Nucleus accumbens (tissue), 56 donors: ENCODE measurements around the gene CHAF1A.

Source experiments
- DNase-seq, 56 donors: peaks; one replicate each; lab custom pipeline; 2025; lab: John Stamatoyannopoulos, UW

CHAF1A gene

DNA sequence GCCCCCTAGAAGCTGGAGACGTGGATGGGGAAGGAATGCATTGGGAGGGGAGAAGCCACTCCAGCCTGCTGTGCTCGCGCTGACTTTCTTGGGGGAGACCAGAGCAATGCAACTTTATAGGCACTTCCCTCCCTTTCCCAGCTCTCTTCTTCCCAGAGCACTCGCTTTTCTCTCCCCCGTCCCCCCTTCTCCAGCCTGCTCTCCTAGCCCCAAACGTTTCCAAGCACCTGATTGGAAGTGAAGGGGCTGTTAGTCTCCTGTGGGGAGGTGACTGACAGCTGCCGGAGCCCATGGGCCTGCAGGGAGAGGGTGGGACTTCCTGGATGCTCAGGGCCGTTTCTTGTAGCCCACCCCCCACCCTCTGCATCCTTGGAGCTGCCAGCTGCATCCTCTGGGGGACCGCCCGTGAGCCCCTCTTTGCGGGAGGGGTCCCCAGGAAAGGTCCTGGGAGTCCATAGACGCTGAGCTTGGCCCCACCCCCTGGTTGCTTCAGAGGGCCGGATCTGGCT is 72.1 kb downstream of the CHAF1A start:
- peak in 51 of 56 donors; percentile 9 to 86 (median 47) for DNase-seq

DNA sequence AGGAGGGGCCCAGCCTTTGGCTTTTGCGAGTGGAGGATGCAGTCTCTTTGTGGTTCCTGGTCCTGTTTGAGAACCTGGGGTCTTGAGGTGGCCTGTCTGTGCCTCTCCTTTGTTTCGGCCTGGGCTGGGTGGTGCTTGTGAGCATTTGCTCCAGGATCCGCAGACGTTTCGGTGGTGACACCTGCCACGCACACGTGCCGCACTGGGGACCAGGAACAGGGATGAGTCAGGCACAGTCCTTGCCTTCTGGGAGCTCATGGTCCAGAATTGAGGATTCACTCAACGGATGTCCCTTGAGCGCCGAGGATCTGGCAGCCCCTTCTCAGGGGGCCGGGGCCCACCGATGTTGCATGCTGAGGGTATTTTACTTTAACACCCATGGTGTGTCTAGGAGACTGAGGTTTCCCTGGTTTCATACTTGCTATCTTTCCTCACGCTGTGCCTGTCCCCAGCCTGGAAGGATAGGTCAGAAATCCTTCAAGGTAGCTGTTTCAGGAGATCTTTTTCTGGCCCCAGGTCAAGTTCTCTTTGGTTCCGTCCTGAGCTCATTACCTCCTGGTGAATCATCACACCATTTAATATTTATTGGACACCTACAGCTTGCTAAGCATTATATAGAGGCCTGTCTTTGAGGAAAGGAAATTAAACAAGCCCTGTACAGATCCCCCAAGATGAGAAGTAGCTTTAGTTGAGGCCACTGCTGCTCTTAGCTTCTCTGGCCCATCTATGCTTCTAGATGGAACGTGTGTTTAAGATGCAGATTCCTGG is 74.8 kb downstream of the CHAF1A start:
- no peak for DNase-seq

DNA sequence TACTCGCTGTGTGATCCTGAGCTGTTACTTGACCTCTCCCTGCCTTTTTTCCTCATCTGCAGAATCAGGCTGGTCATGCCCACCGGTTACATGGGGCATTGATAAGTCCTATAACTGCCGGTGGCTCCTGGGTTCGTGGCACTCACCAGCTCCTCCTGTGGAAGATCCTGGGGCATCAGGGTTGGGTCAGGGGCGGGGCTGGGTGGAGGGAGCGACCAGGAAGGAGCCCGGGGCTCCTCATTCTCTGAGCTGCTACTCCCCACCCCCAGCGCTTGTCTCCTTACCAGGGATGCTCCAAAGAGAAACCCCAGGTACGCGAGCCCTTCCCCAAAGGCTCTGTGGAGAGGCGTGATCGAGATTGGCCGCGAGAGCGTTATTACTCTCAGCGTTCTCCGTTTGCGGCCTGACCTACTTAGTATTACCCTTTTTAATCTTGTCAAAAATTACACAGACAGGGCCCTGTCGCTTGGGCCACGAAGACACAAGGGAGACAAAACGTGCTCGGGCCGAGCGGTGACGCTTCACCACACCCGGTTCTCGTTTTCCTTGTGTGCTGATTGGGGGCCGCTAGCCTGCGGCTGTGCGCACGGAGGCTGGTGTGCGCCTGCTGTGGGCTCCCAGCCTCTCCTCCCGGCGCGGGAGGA is 80.4 kb downstream of the CHAF1A start:
- no peak for DNase-seq

DNA sequence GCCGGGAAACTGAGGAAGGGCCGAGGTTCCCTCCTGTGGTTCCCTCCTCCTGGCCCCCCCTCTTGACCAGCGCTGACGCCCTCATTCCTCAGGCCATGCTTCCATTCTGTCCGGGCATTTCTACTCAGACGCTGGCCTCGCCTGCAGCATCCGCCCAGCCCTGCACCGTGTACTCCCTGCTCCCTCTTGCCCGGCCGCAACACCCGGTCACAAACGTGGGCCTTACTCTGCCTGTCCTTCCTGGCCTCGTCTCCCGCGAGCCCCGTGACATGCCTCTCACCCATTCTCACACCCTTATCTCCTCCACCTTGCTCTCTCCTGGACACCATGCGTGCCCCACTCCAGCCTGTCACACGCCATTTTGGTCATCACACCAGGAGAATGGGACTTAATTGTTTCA is 80.9 kb downstream of the CHAF1A start:
- no peak for DNase-seq

DNA sequence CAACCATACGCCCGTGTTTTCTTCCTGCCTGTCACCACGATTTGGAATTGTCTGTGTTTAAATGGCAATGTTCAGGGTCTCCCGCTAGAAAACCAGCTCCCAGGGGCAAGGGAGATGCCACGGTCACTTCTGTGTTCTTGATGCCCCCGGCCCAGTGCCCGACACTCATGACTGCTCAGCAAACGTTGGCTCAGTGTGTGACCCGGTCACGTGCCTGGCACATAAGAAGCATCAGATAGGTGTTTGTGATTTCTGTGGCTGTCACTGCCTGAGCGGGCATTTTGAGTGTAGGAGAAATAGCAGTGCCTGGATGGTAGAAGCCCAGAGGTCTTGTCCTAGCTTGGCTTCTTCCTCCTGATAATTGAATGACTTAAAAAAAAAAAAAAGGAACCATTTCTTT is 85.1 kb downstream of the CHAF1A start:
- no peak for DNase-seq

DNA sequence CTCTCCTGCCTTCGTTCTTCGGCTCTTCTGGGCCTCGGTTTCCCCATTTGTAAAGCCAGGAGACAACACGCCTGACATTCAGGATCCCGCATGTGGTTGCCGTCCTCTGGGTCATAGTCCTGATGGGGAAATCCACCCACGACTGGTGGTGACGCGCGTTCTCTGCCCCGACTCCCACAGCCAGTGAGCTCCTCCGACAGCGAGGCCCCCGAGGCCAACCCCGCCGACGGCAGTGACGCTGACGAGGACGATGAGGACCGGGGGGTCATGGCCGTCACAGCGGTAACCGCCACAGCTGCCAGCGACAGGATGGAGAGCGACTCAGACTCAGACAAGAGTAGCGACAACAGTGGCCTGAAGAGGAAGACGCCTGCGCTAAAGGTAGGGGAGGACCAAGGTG is 86.1 kb downstream of the CHAF1A start:
- no peak for DNase-seq

DNA sequence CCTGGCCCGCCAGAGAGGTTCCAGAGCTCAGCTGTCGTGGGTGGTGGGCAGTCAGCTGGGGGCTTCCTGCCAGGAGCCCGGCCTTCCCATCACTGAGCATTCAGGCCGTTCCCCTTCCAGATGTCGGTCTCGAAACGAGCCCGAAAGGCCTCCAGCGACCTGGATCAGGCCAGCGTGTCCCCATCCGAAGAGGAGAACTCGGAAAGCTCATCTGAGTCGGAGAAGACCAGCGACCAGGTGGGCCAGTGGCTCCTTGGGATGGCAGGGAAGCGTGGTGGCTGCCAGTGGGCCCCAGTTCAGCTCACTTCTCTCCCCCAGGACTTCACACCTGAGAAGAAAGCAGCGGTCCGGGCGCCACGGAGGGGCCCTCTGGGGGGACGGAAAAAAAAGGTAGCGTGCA is 89.0 kb downstream of the CHAF1A start:
- DNase-seq = no peak

DNA sequence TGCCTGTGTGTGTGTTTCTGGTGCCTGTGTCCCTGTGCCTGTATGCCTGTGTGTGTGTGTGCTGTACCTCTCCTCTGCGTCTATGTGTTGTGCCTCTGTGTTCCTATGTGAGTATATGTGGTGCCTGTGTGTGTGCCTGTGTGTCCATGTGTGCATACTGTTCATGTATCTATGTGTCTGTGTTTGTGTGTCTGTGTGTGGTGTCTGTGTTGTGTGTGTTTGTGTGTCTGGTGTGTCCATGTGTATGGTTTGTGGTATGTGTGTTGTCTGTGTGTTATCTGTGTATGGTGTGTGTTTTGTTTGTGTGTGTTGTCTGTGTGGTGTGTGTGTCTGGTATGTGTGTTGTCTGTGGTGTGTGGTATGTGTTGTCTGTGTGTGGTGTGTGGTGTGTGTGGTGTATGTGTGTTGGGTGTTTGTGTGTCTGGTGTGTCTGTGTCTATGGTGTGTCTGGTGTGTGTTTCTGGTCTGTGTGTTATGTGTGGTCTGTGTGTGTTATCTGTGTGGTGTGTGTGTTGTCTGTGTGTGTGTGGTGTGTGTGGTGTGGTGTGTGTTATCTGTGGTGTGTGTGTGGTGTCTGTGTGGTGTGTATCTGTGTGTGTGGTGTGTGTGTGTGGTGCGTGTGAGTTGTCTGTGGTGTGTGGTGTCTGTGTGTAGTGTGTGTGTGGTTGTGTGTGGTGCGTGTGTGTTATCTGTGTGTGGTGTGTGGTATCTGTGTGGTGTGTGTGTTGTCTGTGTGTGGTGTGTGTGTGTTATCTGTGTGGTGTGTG is 90.1 kb downstream of the CHAF1A start:
- DNase-seq = no peak
